Neural crest cell (in vitro differentiated cells): Measurements from ENCODE around the gene MALAT1. TPM values are rescaled to one million over a fixed set of nuclear protein-coding genes. Genes with fewer than 3 reads are reported as not detected.
"Not testable (repeated sequence)": the region's sequence is repeated elsewhere in the genome, so short reads cannot be mapped to it uniquely, and the experiment has no call there.

Source experiments
- DNase-seq: peaks from one replicate; pipeline ENCODE4 v3.0.0; 2021; ENCODE audit warnings: low read depth, mixed read lengths, low spot score
- H3K27ac Mint-ChIP-seq: one replicate; pipeline ENCODE4 v1.8.0; 2021; ENCODE audit warnings: mild to moderate bottlenecking, mixed read lengths; ENCODE audit not compliant: unreplicated experiment
- H3K27me3 Mint-ChIP-seq: 2 replicates; pipeline ENCODE4 v1.8.0; 2021; ENCODE audit warnings: low read depth, mild to moderate bottlenecking, mixed read lengths
- H3K36me3 Mint-ChIP-seq: 2 replicates; pipeline ENCODE4 v1.8.0; 2021; ENCODE audit warnings: low read depth, mild to moderate bottlenecking, mixed read lengths
- H3K4me1 Mint-ChIP-seq: 2 replicates; pipeline ENCODE4 v1.8.0; 2021; ENCODE audit warnings: mixed read lengths
- H3K4me3 Mint-ChIP-seq: one replicate; pipeline ENCODE4 v1.8.0; 2021; ENCODE audit warnings: mild to moderate bottlenecking, mixed read lengths
- H3K9me3 Mint-ChIP-seq: 2 replicates; pipeline ENCODE4 v1.8.0; 2021; ENCODE audit warnings: mixed read lengths
- CTCF ChIP-seq: fragments of 200-600 bp; sonication (generic); conservative IDR thresholded peaks from 2 replicates; pipeline ENCODE4 v1.5.0; 2021; ENCODE audit warnings: antibody characterized with exemption, mild to moderate bottlenecking
- long read RNA-seq: library from polyadenylated mRNA; unstranded; transcript quantifications from one replicate; pipeline ENCODE4 v2.0.0, GENCODE V29; 2020
- total RNA-seq: library from RNA; stranded (reverse); gene quantifications from 2 replicates; pipeline ENCODE4 v1.2.1, GENCODE V29; 2021

Gene MALAT1
- 4,794 and 5,409 TPM in 2 replicates for total RNA-seq
- long read RNA-seq, full-length matches to known transcripts: 599 of 602 reads
- long read RNA-seq, partial matches to known transcripts: 1 of 602 reads
- long read RNA-seq, other reads (novel, unspliced or antisense): 2 of 602 reads

- no peak within 1 kb of the TSS for H3K27ac Mint-ChIP-seq
- H3K4me1 Mint-ChIP-seq: peaks cover 55% of the 10 kb centered on the region
- no peak for TF ChIP-seq CTCF
- no peaks in the 10 kb centered on the region for H3K9me3 Mint-ChIP-seq
- no peak within 1 kb of the TSS for H3K4me3 Mint-ChIP-seq
- DNase-seq: peak; percentile 99
- H3K27me3 Mint-ChIP-seq: peaks cover 15% of the 10 kb centered on the region
- peaks cover 8% of the 10 kb centered on the region for H3K36me3 Mint-ChIP-seq
Observed at GRCh38 chr11:65498977-65499712, at the start of gene MALAT1. MALAT1 (plus strand) TSS chr11:65499045.

DNA sequence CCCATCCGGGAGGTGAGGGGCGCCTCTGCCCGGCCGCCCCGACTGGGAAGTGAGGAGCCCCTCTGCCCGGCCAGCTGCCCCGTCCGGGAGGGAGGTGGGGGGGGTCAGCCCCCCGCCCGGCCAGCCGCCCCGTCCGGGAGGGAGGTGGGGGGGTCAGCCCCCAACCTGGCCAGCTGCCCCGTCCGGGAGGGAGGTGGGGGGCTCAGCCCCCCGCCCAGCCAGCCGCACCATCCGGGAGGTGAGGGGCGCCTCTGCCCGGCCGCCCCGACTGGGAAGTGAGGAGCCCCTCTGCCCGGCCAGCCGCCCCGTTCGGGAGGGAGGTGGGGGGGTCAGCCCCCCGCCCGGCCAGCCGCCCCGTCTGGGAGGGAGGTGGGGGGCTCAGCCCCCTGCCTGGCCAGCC, 47.5 kb upstream of the MALAT1 start:
- not testable (repeated sequence) for H3K27me3 Mint-ChIP-seq, H3K4me3 Mint-ChIP-seq, H3K36me3 Mint-ChIP-seq, DNase-seq, H3K27ac Mint-ChIP-seq, H3K9me3 Mint-ChIP-seq
- H3K4me1 Mint-ChIP-seq: peaks cover 25% of the 10 kb centered on the region

DNA sequence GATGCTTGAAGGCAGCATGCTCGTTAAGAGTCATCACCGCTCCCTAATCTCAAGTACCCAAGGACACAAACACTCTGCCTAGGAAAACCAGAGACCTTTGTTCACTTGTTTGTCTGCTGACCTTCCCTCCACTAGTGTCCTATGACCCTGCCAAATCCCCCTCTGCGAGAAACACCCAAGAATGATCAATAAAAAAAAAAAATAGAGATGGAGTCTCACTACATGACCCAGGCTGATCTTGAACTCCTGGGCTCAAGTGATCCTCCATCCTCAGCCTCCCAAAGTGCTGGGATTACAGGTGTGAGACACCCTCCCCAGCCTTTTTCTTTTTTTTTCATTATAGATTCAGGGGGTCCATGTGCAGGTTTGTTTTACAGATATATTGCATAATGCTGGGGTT, 46.6 kb upstream of the MALAT1 start:
- peaks cover 30% of the 10 kb centered on the region for H3K4me1 Mint-ChIP-seq
- DNase-seq, H3K9me3 Mint-ChIP-seq, H3K4me3 Mint-ChIP-seq, H3K27me3 Mint-ChIP-seq, H3K27ac Mint-ChIP-seq, H3K36me3 Mint-ChIP-seq: not testable (repeated sequence)

DNA sequence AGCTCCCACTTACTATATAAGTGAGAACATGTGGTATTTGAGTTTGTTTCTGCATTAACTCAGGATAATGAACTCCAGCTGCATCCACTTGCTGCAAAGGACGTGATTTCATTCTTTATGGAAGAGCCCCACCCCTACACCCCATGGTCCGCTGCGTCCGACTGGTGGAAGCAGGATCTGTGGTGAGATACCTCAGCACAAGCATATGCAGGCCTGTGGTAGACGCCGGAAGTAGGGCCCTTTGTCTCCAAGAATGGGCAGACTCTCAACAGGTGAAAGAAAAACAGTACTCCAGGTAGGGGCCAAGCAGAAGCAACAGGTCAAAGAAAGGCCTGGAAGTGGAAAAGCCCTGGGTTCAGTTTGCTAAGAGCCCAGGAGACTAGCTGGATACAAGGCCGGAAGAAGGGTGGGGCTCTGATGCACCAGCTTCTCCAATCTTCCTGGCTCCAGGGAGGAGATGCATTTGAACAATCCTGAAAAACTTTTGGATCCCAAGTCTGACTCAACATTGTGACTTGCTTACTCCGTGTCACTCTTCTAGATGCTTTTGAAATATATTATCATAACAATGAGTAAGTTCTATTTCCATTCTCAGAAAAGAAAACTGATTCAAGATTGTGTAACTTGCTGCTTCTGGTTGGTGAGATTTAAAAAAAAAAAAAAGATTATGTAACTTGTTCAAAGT, 45.9 kb upstream of the MALAT1 start:
- peaks cover 34% of the 10 kb centered on the region for H3K4me1 Mint-ChIP-seq
- H3K4me3 Mint-ChIP-seq: no peak overlapping the region
- H3K27ac Mint-ChIP-seq: no peak overlapping the region
- no peak for TF ChIP-seq CTCF
- peaks cover 2% of the 10 kb centered on the region for H3K36me3 Mint-ChIP-seq
- no peak for DNase-seq
- H3K9me3 Mint-ChIP-seq: peaks cover 2% of the 10 kb centered on the region
- no peaks in the 10 kb centered on the region for H3K27me3 Mint-ChIP-seq

DNA sequence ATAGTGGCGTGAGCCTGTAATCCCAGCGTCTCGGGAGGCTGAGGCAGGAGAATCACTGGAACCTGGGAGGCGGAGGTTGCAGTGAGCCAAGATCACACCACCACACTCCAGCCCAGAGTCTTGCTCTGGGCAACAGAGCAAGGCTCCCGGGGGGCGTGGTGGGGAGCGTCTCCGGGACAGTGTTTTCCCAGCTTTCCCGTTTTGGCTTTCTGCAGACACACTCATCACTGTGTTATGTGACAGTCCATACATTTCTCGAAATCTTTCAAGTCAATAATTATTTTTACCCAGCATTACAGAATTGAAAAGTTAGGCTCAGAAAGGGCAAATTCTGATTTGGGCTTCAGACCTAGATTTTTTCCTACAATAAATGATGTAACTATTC, 44.5 kb upstream of the MALAT1 start:
- Mint-ChIP-seq H3K9me3 (peaks cover 2% of the 10 kb centered on the region), H3K27ac (no peak overlapping the region), H3K36me3 (peaks cover 2% of the 10 kb centered on the region), H3K4me1 (peaks cover 31% of the 10 kb centered on the region), H3K4me3 (no peak overlapping the region), H3K27me3 (no peaks in the 10 kb centered on the region)
- DNase-seq: no peak
- no peak for TF ChIP-seq CTCF

GRCh38 chr11:65454696-65455456, 44.0 kb upstream of the MALAT1 start:
- no peak for TF ChIP-seq CTCF
- H3K4me3 Mint-ChIP-seq: peak overlapping the region; percentile 62
- H3K9me3 Mint-ChIP-seq: no peaks in the 10 kb centered on the region
- peak; percentile 59 for DNase-seq
- H3K27me3 Mint-ChIP-seq: no peaks in the 10 kb centered on the region
- H3K27ac Mint-ChIP-seq: no peak overlapping the region
- peaks cover 31% of the 10 kb centered on the region for H3K4me1 Mint-ChIP-seq
- H3K36me3 Mint-ChIP-seq: no peaks in the 10 kb centered on the region
